GM12864 (cell line): ENCODE data around the gene SEMA3F.

Source experiments
- DNase-seq: peaks from one replicate; pipeline ENCODE4 v3.0.0-alpha.2; 2011; ENCODE audit warnings: low read depth
- H3K4me3 ChIP-seq: 2 replicates; pipeline ENCODE4 v1.5.1; 2011; ENCODE audit warnings: mild to moderate bottlenecking, low read depth, low read length, control low read depth
- TF ChIP-seq, protein P1 (sequence below): IDR thresholded peaks from 2 replicates; pipeline ENCODE4 v1.5.1; 2011; ENCODE audit warnings: low read depth, mild to moderate bottlenecking, moderate library complexity, low read length, control low read depth, inconsistent platforms; ENCODE audit errors: missing control alignments

Gene SEMA3F

GRCh38 chr3:50194903-50195500 lies 39.9 kb downstream of the SEMA3F start:
- TF ChIP-seq, protein P1, sequence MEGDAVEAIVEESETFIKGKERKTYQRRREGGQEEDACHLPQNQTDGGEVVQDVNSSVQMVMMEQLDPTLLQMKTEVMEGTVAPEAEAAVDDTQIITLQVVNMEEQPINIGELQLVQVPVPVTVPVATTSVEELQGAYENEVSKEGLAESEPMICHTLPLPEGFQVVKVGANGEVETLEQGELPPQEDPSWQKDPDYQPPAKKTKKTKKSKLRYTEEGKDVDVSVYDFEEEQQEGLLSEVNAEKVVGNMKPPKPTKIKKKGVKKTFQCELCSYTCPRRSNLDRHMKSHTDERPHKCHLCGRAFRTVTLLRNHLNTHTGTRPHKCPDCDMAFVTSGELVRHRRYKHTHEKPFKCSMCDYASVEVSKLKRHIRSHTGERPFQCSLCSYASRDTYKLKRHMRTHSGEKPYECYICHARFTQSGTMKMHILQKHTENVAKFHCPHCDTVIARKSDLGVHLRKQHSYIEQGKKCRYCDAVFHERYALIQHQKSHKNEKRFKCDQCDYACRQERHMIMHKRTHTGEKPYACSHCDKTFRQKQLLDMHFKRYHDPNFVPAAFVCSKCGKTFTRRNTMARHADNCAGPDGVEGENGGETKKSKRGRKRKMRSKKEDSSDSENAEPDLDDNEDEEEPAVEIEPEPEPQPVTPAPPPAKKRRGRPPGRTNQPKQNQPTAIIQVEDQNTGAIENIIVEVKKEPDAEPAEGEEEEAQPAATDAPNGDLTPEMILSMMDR = no peak
- H3K4me3 ChIP-seq = no peak overlapping the region
- DNase-seq = no peak

DNA sequence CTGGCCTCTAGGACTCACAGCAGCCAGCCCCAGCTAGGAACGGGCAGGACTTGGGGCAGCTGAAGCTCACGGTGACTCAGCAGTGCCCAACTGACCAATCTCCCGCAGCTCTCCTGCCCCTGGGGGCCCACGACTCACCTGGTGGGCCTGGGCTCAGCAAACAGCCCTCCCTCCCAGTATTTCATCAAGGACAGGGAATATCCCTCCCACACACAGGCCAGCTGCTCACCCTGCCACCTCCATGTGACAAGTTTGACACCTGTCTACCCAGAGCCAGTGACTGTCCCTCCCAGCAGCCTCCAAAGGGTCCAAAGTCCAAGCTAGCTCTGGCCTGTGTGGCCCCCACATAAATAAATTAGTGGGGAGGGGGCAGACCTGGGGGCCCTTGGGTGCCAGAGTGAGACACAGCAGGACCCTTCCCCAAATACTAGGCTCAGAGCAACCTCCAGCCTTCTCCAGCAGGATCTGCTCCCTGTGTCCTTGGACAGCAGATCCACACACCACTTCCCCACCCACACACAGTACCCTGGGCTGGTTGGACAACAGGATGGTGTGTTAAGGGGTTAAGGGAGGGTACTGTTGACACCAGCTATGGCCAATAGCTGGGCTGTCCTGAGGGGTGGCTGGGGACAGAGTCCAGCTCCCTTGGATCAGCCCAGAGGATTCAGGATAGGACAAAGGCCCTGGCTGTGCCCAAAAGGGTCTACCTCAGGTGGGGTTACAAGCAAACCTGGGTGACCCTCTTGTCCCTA lies 40.6 kb downstream of the SEMA3F start:
- H3K4me3 ChIP-seq = no peak overlapping the region
- TF ChIP-seq, protein P1 = no peak
- no peak for DNase-seq

- no peak overlapping the region for H3K4me3 ChIP-seq
- no peak for DNase-seq
- TF ChIP-seq, protein P1 = no peak
Measured at GRCh38 chr3:50196253-50196801, 41.2 kb downstream of the SEMA3F start.

GRCh38 chr3:50201573-50202315 lies 46.6 kb downstream of the SEMA3F start:
- no peak overlapping the region for H3K4me3 ChIP-seq
- DNase-seq = no peak
- TF ChIP-seq, protein P1 = no peak

DNA sequence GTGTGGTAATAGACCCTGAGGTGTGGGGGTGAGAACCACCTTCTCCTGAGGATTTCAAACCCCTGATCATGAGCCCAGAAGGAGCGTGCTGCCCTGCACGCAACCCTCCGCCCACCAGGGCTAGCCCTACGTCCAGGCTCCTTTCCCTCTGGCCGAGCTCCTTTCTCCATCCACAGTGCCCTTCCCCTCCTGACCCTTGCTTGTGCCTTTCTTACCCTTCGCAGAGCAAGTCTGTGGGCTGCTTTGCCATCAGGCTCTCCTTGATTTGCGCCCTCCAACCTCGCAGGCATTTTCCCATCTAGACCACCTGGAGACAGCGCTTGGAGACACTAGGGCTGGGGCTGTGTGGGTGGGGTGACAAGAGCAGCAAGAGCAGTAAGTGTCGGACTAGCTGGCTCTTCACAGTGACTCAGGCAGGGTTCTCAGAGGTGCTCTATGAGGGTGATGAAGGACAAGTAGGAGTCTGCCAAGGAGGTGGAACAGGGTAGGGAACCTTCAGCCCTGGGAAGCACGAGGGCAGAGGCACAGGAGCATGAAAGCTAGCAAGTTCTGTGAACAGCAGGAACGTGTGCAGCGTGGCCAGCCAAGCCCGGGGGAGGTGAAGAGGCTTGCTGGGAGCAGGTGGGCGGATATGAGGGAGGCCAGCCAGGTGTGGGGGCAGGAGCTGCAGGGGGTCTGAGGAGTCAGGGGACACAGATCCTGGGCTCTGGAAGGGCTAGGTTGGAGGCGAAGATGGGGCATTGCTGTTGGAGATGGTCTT lies 47.4 kb downstream of the SEMA3F start:
- no peak for DNase-seq
- TF ChIP-seq, protein P1 = no peak

DNA sequence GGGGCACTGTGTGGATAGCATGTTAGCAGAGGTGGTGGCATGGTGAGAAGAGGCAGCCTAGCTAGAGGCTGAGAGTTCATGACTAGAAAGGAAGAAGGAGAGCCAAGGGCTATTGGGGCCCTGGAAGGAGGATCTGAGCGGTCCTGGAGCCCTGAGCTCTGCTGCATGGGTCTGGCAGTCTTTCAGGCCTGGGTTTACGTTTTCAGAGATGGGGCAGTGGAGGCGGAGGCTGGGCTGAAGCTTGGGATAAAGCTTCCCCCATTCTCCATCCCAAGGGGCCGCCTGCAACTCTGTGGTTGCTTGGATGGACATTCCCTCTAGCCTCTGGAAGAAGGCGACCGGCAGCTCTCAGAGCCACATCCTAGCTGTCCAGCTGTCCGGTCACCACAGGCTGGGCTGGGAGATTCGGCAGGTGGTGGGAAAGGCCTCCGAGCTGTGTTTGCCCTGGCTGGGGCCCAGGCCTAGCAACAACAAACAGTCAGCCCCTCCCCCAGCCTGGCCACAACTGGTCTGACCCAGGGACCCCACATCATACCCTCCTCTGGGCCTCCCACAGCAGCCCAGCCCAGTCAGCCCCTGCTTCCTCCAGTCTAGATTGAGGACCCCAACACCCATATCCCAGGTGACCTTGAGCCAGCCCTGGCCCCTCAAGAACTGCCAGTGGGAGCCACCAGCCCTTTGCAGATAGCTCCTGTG lies 48.1 kb downstream of the SEMA3F start:
- TF ChIP-seq, protein P1 = no peak
- no peak for DNase-seq
- H3K4me3 ChIP-seq = no peak overlapping the region

More for the DNA sequence above, 47.4 kb downstream of the SEMA3F start:
- no peak overlapping the region for H3K4me3 ChIP-seq
